Hindlimb muscle (tissue), 1 donor: ENCODE data around the gene PRKCD. TPM values are rescaled to one million over a fixed set of nuclear protein-coding genes. Genes with fewer than 3 reads are reported as not detected.
A peak's percentile ranks its signal among the peaks of the same experiment; 100 is the strongest.

Experiments
- DNase-seq: peaks from one replicate; pipeline ENCODE4 v3.0.0-alpha.2; 2013
- polyA plus RNA-seq: library from polyadenylated mRNA; unstranded; fragments of 120-200 nt; gene quantifications from one replicate; pipeline ENCODE4 v1.2.1, GENCODE V29; 2013; ENCODE audit not compliant: insufficient read length

PRKCD gene
- polyA plus RNA-seq, 1 donor: 8.2 TPM

- DNase-seq: no peak
Observed at GRCh38 chr3:53192608-53193007, 31.6 kb downstream of the PRKCD start.

DNA sequence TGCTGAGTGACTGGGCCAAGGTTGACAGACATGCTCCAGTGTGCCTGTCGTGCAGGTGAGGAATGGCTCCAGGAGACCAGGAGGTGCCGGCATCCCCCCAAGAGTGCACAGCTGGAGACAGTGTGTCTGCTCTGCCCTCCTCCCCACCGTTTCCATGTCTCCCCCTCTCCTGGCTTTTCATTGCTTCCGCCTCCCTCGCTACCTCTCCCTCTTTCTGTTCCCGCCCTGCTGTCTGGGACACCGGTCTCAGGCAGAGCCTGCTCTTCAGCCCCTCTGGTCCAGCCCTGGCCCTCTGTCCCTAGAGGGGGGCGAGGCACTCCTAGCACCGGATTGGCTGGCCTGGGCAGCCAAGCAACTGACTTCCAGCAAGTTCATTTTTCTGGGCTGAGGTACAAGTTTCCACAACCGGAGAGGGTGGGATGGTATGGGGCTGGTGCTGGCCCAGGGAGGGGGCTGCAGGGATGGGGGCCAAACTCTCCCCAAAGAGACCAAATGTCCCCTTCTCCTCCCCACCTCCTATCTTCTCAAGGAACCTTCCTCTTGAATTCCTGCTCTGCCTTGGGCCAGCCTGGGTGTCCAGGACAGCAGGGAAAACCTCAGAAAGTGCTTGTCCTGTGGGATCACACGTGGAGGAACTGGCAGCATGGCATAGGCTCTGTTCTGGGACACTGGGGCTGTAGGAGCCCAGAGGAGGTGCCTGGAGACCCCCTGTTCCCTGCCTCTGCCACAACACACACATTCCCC is 32.6 kb downstream of the PRKCD start:
- peak; percentile 63 for DNase-seq

DNA sequence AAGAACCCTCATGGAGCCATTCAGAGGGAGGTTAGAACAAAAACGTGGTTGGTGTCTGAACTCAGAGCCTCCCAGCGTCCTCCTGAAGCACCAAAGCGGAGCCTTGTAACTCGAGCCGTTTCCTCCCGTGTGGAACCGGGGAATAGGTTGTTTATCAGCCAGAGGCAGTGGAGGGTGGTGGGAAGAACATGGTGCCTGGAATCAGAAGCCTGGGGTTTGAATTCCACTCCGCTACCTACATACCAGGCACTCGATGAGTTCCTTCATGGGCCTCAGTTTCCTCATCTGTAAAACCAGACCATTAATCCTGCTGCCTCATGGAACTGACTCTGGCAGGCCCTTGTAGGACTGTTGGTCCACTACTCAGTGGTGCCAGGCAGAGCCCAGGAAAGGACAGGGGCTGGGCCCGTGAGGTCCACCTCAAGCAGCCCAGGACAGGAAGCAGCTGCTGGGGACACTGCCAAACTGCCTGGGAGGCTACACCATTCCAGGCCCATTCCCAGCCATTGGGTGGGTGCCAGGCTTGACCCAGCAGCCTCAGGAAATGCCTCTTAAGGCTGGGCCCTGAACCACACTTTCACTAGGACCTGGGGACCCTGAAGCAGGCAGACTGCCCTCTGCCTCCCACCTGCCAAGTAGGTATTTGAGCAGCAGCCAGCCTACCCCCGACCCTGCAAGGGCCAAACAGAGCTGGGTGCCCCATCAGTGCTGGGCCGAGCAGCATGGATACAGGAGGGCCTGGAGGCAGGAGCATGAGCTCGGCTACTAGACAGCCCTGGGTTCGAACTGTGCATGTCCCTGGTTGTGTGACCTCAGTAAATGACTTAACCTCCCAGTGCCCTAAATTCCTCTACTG is 33.4 kb downstream of the PRKCD start:
- DNase-seq: no peak

DNA sequence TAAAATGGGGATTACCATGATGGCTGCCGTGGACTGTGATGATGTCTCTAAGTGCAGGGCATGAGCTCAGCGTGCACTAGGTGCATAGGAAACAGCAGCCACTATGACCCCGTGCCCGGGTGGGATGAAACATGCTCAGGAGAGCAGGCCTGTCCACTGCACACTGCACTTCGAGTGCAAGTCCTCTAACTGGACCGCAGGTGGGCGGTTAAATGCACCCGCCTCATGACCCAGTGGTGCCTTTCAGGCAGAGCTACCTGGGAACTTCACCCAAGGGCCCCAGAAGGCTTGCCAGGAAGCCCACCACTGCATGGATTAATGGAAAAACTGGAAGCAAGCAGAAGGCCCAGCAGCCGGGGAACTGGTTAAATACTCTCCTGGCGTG is 34.0 kb downstream of the PRKCD start:
- DNase-seq: no peak

- DNase-seq: peak; percentile 66
Observed at GRCh38 chr3:53195602-53196574, 34.9 kb downstream of the PRKCD start.

GRCh38 chr3:53196575-53197407 is 35.8 kb downstream of the PRKCD start:
- no peak for DNase-seq

GRCh38 chr3:53198256-53198977 is 37.4 kb downstream of the PRKCD start:
- no peak for DNase-seq

- no peak for DNase-seq
Observed at GRCh38 chr3:53198996-53199395, 38.0 kb downstream of the PRKCD start.

DNA sequence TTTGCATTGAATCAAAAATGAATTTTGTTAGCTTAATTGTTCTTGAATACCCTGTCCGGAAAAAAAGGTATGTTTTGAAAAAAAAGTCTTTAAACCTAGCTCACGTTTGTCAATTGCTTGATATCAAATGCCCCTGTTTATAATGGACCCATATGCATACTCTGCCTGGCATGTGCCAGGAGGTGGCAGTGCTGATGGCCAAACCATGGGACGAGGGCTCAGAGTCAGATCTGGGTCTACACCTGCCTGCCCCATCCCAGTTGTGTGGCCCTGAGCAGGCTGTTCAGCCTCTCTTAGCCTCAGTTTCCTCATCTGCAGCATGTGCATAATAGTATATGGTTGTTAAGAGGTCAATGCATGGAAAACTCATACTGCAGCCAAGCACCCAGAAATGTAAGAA is 38.8 kb downstream of the PRKCD start:
- DNase-seq: no peak

DNA sequence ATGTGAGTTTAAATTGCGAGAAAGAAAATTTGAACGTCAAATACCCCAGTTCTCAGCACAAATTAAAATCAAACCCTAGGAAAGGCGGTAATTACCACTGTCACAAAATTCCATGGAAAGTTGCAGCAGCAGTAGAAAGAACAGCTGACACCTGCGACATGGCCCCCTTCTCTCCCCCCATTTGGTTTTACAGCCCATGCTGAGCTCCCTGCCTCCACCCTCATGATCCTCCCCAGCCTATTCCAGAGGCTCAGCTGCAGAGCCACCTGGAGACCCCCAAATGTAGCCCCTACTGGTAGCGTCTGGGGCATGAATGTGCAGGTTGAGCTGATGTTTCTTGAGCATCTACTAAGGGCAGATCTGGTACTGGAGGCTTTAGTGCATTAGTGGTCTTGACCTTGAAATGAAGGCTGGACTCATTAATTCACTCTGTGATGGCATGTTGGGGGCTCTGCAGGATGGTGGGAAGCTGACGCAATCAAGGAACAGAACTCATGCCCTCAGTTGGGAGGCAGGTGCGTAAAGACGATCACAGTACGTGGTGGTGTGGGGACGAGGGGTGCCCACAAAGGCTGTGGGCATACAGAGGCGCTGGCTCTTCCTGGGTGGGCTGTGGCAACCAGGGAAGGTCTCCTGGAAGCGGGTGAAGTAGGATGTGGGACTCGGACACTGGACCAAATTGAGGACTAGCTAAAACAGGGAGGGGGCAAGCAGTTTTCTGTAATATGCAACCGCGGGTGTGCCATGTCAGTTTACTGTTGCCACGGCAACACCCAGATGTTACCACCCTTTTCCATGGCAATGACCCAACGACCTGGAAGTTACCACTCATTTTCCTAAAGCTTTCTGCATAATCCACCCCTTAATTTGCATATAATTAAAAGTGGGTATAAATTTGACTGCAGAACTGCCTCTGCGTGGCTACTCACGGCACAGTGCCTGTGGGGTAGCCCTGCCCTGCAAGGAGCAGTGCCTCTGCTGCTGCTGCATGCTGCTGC is 39.8 kb downstream of the PRKCD start:
- no peak for DNase-seq

DNA sequence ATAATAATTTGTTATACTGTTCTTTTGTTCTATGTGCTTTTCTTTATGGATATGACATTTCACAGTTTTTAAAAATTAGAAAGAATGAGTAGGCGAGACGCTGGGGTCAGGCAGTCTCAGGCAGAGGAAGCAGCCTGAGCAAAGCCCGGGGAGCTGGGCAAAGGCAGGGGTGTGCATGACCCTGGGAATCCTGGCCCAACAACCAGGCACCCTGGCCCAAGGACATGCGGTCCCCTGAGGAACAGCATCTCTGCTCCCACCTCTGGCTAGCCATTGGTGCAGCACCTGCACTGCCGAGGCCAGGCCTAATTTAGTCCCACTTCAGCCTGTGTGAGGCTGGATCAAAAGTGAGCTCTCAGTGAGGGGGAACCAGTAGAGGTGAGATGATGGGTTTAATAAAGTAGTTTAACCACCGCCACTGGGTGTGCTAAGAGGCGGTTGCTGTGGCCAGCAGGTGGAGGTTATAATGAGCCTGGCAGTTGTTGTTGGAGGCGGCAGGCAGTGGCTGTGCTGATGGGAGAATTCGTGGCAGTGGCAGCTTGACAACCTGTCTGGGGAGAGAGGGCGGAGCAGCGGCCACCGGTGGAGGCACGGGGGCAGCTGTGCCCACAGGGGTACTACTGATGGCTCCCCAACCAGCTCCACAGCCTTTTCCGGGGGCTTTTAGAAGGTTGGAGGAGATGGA is 41.5 kb downstream of the PRKCD start:
- DNase-seq: no peak

- DNase-seq: no peak
Observed at GRCh38 chr3:53211706-53212702, 51.0 kb downstream of the PRKCD start.

DNA sequence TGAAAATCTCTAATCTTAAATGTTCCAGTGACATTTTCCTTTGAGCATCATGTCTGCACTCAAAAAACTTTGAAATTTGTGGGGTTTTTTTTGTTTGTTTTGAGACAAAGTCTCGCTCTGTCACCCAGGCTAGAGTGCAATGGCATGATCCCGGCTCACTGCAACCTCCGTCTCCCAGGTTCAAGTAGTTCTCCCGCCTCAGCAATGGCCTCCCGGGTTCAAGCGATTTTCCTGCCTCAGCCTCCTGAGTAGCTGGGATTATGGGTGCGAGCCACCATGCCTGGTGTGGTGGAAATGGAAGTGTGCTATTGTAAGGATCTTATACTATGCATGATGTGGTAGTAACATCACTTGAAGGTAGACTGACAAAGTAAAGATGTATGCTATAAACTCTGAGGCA is 52.3 kb downstream of the PRKCD start:
- DNase-seq: no peak

- DNase-seq: no peak
Observed at GRCh38 chr3:53215816-53216215, 54.8 kb downstream of the PRKCD start.

DNA sequence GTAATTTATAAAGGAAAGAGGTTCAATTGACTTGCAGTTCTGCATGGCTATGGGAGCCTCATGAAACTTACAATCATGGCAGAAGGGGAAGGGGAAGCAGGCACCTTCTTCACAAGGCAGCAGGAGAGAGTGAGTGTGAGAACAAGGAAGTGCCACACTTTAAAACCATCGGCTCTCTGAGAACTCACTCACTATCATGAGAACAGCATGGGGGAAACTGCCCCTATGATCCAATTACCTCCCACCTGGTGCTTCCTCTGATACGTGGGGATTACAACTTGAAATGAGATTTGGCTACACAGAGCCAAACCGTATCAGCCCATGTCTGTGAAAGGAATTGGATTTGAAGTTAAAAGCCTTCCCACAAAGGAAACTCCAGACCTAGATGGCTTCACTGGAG is 55.7 kb downstream of the PRKCD start:
- no peak for DNase-seq

- no peak for DNase-seq
Observed at GRCh38 chr3:53217175-53217574, 56.2 kb downstream of the PRKCD start.

GRCh38 chr3:53218131-53218530 is 57.1 kb downstream of the PRKCD start:
- DNase-seq: no peak
